OCI-LY7 (cell line): ENCODE results near the gene SRXN1. TPM values are rescaled to one million over a fixed set of nuclear protein-coding genes. Genes with fewer than 3 reads are reported as not detected.

Experiments
- BruUV-seq: library from RNA; stranded (reverse); fragments of 400-500 nt; replicated peaks from 2 replicates; lab custom pipeline; 2021; lab: Mats Ljungman, UMichigan
- CTCF ChIA-PET: fragments of 300-600 bp; sonication (Branson Sonifier 250); formaldehyde crosslinking; loops from one replicate; lab custom pipeline; 2022; ENCODE audit warnings: antibody characterized with exemption; ENCODE audit not compliant: unreplicated experiment; lab: Charles Lee
- POLR2A ChIA-PET: fragments of 300-600 bp; sonication (Branson Sonifier 250); formaldehyde crosslinking; loops from one replicate; lab custom pipeline; 2022; ENCODE audit warnings: antibody characterized with exemption; lab: Charles Lee
- DNase-seq: peaks from one replicate; pipeline ENCODE4 v3.0.0-alpha.2; 2015; ENCODE audit warnings: low spot score
- H2AFZ ChIP-seq: fragments of 200-600 bp; sonication (generic), shearing (Covaris generic); 2 replicates; pipeline ENCODE4 v1.6.1; 2014; ENCODE audit warnings: mild to moderate bottlenecking, antibody characterized with exemption, low read length, moderate library complexity
- H3K27ac ChIP-seq: fragments of 200-600 bp; sonication (generic); 2 replicates; pipeline ENCODE4 v1.5.1; 2014; ENCODE audit warnings: mixed run types, low read depth, mild to moderate bottlenecking, moderate library complexity, low read length, inconsistent platforms; ENCODE audit not compliant: poor library complexity, severe bottlenecking
- H3K36me3 ChIP-seq: fragments of 200-600 bp; sonication (generic); 2 replicates; pipeline ENCODE4 v1.6.1; 2014; ENCODE audit warnings: mild to moderate bottlenecking, antibody characterized with exemption, low read length, moderate library complexity, mixed read lengths; ENCODE audit not compliant: insufficient read depth
- H3K4me1 ChIP-seq: fragments of 200-600 bp; sonication (generic); 2 replicates; pipeline ENCODE4 v1.5.1; 2014; ENCODE audit warnings: mild to moderate bottlenecking, low read length; ENCODE audit not compliant: insufficient read depth, poor library complexity, severe bottlenecking
- H3K4me2 ChIP-seq: fragments of 200-600 bp; sonication (generic); 2 replicates; pipeline ENCODE4 v1.6.1; 2014; ENCODE audit warnings: mild to moderate bottlenecking, low read length
- H3K4me3 ChIP-seq: fragments of 200-600 bp; sonication (generic); 2 replicates; pipeline ENCODE4 v1.5.1; 2014; ENCODE audit warnings: mild to moderate bottlenecking, low read depth, low read length; ENCODE audit not compliant: poor library complexity, severe bottlenecking
- H3K79me2 ChIP-seq: fragments of 200-600 bp; sonication (generic); 2 replicates; pipeline ENCODE4 v1.6.1; 2016; ENCODE audit warnings: low read depth, mild to moderate bottlenecking, low read length, moderate library complexity, mixed read lengths; ENCODE audit not compliant: insufficient read depth
- H3K9me2 ChIP-seq: fragments of 200-600 bp; sonication (generic); 2 replicates; pipeline ENCODE4 v1.6.1; 2016; ENCODE audit warnings: mild to moderate bottlenecking, low read length, mixed read lengths; ENCODE audit not compliant: insufficient read depth
- H3K9me3 ChIP-seq: fragments of 200-600 bp; sonication (generic); 2 replicates; pipeline ENCODE4 v1.6.1; 2014; ENCODE audit warnings: mild to moderate bottlenecking, mixed run types, low read length, mixed read lengths
- H4K20me1 ChIP-seq: fragments of 200-600 bp; sonication (generic); 2 replicates; pipeline ENCODE4 v1.6.1; 2014; ENCODE audit warnings: mild to moderate bottlenecking, antibody characterized with exemption, low read length, moderate library complexity, mixed read lengths; ENCODE audit not compliant: insufficient read depth
- EZH2phosphoT487 ChIP-seq: fragments of 200-600 bp; sonication (generic); IDR thresholded peaks from 2 replicates; pipeline ENCODE4 v1.6.1; 2018; ENCODE audit warnings: low read depth, borderline replicate concordance, mild to moderate bottlenecking, mixed run types, antibody characterized with exemption, low read length, moderate library complexity, mixed read lengths
- intact Hi-C: fragments of 100-400 bp; cut with micrococcal nuclease; formaldehyde crosslinking; loops from one replicate; pipeline ENCODE4 v1.10.0; 2022; ENCODE audit not compliant: unreplicated experiment
- total RNA-seq, 2 experiments: library from RNA; depleted of rRNA in 1 of 2; stranded (reverse); fragments of >200 nt in 1 of 2; shearing (Covaris generic) in 1 of 2; gene quantifications; 2 replicates each; pipeline ENCODE4 v1.2.3, GENCODE V29; 2014 to 2022
- TF ChIP-seq, protein P1 (sequence below): fragments of 200-600 bp; sonication (generic); conservative IDR thresholded peaks from 2 replicates; pipeline ENCODE4 v1.5.1; 2014; ENCODE audit warnings: mild to moderate bottlenecking, antibody characterized with exemption, low read length, moderate library complexity, mixed read lengths

Gene SRXN1
- total RNA-seq, 2 experiments from 2014 or later, result 18.6 to 19.8 TPM

DNA sequence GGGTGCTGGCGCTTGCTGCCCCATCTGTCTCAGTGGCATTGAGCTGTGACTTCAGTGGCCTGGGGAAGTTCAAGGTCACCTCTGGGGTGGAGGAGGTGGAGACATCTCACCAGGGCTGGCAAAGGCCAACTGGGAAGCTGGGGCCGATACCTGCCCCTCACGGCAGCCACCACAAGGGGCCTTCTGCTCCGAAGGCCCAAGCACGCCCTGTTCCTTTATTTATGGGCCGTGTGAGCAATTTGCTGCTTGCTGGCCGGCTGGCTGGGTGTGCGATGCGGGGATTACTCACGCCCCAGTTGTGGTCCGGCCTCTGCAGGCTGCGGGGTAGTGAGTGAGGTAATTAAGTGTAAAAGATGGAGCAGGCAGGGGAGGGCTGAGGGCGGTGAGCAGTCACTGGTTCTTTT lies 35.8 kb upstream of the SRXN1 start:
- Histone ChIP-seq H3K36me3 (no peaks in the 10 kb centered on the region), H2AFZ (no peak overlapping the region), H4K20me1 (no peaks in the 10 kb centered on the region), H3K4me2 (no peak overlapping the region), H3K79me2 (no peaks in the 10 kb centered on the region), H3K9me2 (no peaks in the 10 kb centered on the region), H3K27ac (no peak overlapping the region), H3K4me1 (no peaks in the 10 kb centered on the region), H3K4me3 (no peak overlapping the region), H3K9me3 (no peaks in the 10 kb centered on the region)
- intact Hi-C loops, result no loop called here
- TF ChIP-seq, protein P1, sequence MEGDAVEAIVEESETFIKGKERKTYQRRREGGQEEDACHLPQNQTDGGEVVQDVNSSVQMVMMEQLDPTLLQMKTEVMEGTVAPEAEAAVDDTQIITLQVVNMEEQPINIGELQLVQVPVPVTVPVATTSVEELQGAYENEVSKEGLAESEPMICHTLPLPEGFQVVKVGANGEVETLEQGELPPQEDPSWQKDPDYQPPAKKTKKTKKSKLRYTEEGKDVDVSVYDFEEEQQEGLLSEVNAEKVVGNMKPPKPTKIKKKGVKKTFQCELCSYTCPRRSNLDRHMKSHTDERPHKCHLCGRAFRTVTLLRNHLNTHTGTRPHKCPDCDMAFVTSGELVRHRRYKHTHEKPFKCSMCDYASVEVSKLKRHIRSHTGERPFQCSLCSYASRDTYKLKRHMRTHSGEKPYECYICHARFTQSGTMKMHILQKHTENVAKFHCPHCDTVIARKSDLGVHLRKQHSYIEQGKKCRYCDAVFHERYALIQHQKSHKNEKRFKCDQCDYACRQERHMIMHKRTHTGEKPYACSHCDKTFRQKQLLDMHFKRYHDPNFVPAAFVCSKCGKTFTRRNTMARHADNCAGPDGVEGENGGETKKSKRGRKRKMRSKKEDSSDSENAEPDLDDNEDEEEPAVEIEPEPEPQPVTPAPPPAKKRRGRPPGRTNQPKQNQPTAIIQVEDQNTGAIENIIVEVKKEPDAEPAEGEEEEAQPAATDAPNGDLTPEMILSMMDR, result no peak
- no peak for TF ChIP-seq EZH2phosphoT487
- ChIA-PET POLR2A (no interaction called here), CTCF (no interaction called here)
- no TSS peak for BruUV-seq
- DNase-seq, result no peak

DNA sequence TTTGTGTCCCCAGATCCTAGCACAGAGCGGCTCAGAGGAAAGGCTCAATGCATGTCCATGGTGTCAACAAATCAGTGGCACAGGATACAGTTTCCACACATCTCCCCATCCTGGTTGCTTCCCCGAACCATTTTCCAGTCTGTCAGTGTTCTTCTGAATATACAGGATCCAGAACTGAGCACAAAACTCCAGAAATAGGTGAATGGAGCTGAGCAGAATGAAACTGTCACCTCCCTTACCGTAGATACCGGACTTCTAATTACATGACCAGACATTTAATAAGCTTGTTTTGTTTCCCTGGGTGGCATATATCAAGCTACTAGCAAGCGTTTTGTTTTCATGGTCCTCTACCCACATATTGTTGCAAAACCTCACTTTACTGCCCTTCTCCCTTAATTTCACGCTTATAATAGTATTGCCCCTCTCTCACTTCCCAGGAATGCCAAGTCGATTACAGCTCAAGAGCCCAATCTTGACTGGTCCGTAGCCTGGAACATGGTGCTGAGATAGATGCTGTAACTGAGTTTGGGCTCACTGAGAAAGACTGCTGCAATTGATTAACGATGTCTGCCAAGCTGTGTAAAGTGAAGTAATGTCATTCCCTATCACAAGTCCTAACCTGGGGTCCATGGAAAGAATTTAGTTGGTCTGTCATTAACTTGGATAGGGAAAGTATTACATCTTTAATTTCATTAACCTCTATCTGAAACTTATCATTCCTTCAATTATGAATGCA lies 34.6 kb upstream of the SRXN1 start:
- BruUV-seq, result no TSS peak
- no peaks in the 10 kb centered on the region for H3K36me3 ChIP-seq
- TF ChIP-seq EZH2phosphoT487, result no peak
- TF ChIP-seq, protein P1, result no peak
- no peaks in the 10 kb centered on the region for H3K79me2 ChIP-seq
- DNase-seq, result no peak
- H3K9me2 ChIP-seq, result no peaks in the 10 kb centered on the region
- H3K4me1 ChIP-seq, result no peaks in the 10 kb centered on the region
- no peaks in the 10 kb centered on the region for H3K9me3 ChIP-seq
- intact Hi-C loops, result no loop called here
- POLR2A ChIA-PET, result no interaction called here
- H2AFZ ChIP-seq, result no peak overlapping the region
- H4K20me1 ChIP-seq, result no peaks in the 10 kb centered on the region
- CTCF ChIA-PET, result no interaction called here
- H3K4me2 ChIP-seq, result no peak overlapping the region
- no peak overlapping the region for H3K27ac ChIP-seq
- H3K4me3 ChIP-seq, result no peak overlapping the region

DNA sequence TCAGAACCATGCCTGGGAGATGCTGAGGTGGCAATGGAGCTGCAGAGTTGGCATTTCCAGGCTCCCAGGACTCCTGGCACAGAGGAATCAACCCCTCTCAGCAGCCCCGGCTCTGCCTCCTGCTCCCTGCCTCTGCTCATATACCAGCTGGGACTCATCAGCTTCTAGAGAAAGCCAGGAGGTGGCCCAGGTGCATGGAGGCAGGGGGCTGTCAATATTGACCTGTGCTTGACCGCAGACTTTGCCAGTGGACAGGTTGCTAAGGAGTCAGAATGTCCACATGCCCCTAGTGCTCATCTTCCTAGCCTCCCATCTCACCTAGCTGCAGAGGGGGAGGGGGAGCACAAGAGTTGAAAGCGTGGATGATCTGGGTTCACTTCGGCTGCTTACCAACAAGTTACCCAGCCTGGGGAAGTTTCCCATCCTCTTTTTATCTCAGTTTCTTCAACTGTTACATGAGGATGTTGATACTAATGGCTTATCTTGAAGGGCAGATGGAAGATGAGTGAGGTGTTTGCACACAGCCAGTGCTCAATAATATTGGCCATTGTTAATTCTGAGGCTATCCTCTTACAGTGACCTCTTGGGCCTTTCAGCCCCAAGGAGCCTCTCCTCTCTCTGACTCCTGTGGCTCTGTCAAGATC lies 31.8 kb upstream of the SRXN1 start:
- H4K20me1 ChIP-seq, result no peaks in the 10 kb centered on the region
- H3K27ac ChIP-seq, result no peak overlapping the region
- no peak overlapping the region for H2AFZ ChIP-seq
- H3K4me2 ChIP-seq, result no peak overlapping the region
- POLR2A ChIA-PET, result no interaction called here
- BruUV-seq, result no TSS peak
- H3K79me2 ChIP-seq, result no peaks in the 10 kb centered on the region
- H3K4me3 ChIP-seq, result no peak overlapping the region
- DNase-seq, result no peak
- no peaks in the 10 kb centered on the region for H3K9me2 ChIP-seq
- no peak for TF ChIP-seq EZH2phosphoT487
- TF ChIP-seq, protein P1, result no peak
- intact Hi-C loops, result no loop called here
- CTCF ChIA-PET, result no interaction called here
- H3K36me3 ChIP-seq, result no peaks in the 10 kb centered on the region
- H3K4me1 ChIP-seq, result no peaks in the 10 kb centered on the region
- no peaks in the 10 kb centered on the region for H3K9me3 ChIP-seq
